HepG2 (cell line): ENCODE data around the gene PAQR5. TPM values are rescaled to one million over a fixed set of nuclear protein-coding genes. Genes with fewer than 3 reads are reported as not detected.

ENCODE experiments used
- ATAC-seq: fragments of 200-7000 bp; cut with Tn5 transposase; 3 replicates; pipeline ENCODE4 v1.9.1; 2020; ENCODE audit warnings: mild to moderate bottlenecking, moderate library complexity
- BruUV-seq: library from RNA; stranded (reverse); fragments of 400-500 nt; replicated peaks from 2 replicates; lab custom pipeline; 2021; lab: Mats Ljungman, UMichigan
- CTCF ChIA-PET: fragments of 300-600 bp; formaldehyde crosslinking; extraction: SDS; loops from one replicate; lab custom pipeline; 2021; ENCODE audit warnings: low total read pairs, inconsistent platforms, low intra/inter-chr PET ratio; lab: Yijun Ruan, JAX
- POLR2A ChIA-PET: fragments of 350-600 bp; sonication (Branson Sonifier 250); formaldehyde crosslinking; loops from one replicate; lab custom pipeline; 2020; ENCODE audit warnings: antibody characterized with exemption, inconsistent platforms; lab: Yijun Ruan, JAX
- DNase-seq: peaks from one replicate; pipeline ENCODE4 v3.0.0-alpha.2; 2015; ENCODE audit warnings: low spot score
- FAIRE-seq: peaks from 3 replicates; lab custom pipeline; 2011; peaks lifted over from hg19 to GRCh38; lab: Jason Lieb, UNC
- H2AFZ ChIP-seq: one replicate; pipeline ENCODE4 v1.6.1; 2011; ENCODE audit warnings: low read length, inconsistent platforms
- H3K27ac ChIP-seq: fragments of 300-600 bp; 3 replicates; pipeline ENCODE4 v1.8.0; 2011; ENCODE audit warnings: mixed run types, mild to moderate bottlenecking, mixed read lengths, low read length, inconsistent platforms; ENCODE audit not compliant: insufficient read depth; ENCODE audit errors: extremely low read length
- H3K27me3 ChIP-seq, 2 experiments: fragments of 200-600 bp in 1 of 2; 2 replicates in 1 of 2; 3 replicates in 1 of 2; pipeline versions ENCODE4 v1.6.0 to v1.8.0; 2011; ENCODE audit warnings: low read length in 2 of 2, mild to moderate bottlenecking in 2 of 2, moderate library complexity in 2 of 2, inconsistent platforms in 1 of 2; ENCODE audit not compliant: insufficient read depth in 2 of 2, control insufficient read depth in 1 of 2
- H3K36me3 ChIP-seq, 2 experiments: fragments of 200-600 bp in 1 of 2; replicated peaks in 1 of 2; 2 replicates in 1 of 2; 3 replicates in 1 of 2; pipeline versions ENCODE4 v1.5.1 to v1.8.0; 2011; ENCODE audit warnings: low read length in 2 of 2, inconsistent platforms in 1 of 2; ENCODE audit not compliant: insufficient read depth in 2 of 2, control insufficient read depth in 1 of 2
- H3K4me1 ChIP-seq: 2 replicates; pipeline ENCODE4 v1.5.1; 2012; ENCODE audit warnings: low read length, inconsistent platforms; ENCODE audit not compliant: insufficient read depth
- H3K4me2 ChIP-seq: 2 replicates; pipeline ENCODE4 v1.6.0; 2011; ENCODE audit warnings: low read depth, low read length, inconsistent platforms
- H3K4me3 ChIP-seq, 3 experiments: fragments of 200-600 bp in 1 of 3; sonication (generic), shearing (Covaris generic) in 1 of 3; replicated peaks in 1 of 3; 2 replicates each; pipeline ENCODE4 v1.5.1; 2011 to 2016; ENCODE audit warnings: low read length in 3 of 3, inconsistent platforms in 2 of 3, low read depth in 2 of 3, mild to moderate bottlenecking in 2 of 3, control low read depth in 1 of 3, mixed read lengths in 1 of 3; ENCODE audit not compliant: insufficient read depth in 1 of 3
- H3K79me2 ChIP-seq: one replicate; pipeline ENCODE4 v1.6.1; 2011; ENCODE audit warnings: low read length, inconsistent platforms; ENCODE audit not compliant: insufficient read depth
- H3K9ac ChIP-seq: 2 replicates; pipeline ENCODE4 v1.6.0; 2011; ENCODE audit warnings: mild to moderate bottlenecking, low read depth, low read length, inconsistent platforms; ENCODE audit not compliant: insufficient read depth
- H3K9me3 ChIP-seq: 2 replicates; pipeline ENCODE4 v1.5.1; 2012; ENCODE audit warnings: mild to moderate bottlenecking, low read length
- H4K20me1 ChIP-seq: 2 replicates; pipeline ENCODE4 v1.6.0; 2011; ENCODE audit warnings: inconsistent platforms, mild to moderate bottlenecking, low read length, moderate library complexity; ENCODE audit not compliant: insufficient read depth
- CEBPG ChIP-seq: IDR thresholded peaks from 2 replicates; pipeline ENCODE4 v1.6.1; 2016
- HMGXB3 ChIP-seq: sonication (generic); formaldehyde crosslinking; IDR thresholded peaks from 2 replicates; pipeline ENCODE4 v1.4.0; 2020; ENCODE audit warnings: missing genetic modification reagents, borderline replicate concordance
- IRF1 ChIP-seq: sonication (generic); formaldehyde crosslinking; IDR thresholded peaks from 2 replicates; pipeline ENCODE4 v1.4.0; 2020; ENCODE audit warnings: low read depth, mild to moderate bottlenecking, missing genetic modification reagents
- NCOA1 ChIP-seq: sonication (generic); formaldehyde crosslinking; IDR thresholded peaks from 2 replicates; pipeline ENCODE4 v1.9.0; 2021; ENCODE audit warnings: missing genetic modification reagents
- NR2F1 ChIP-seq, 2 experiments: fragments of 450-650 bp in 1 of 2; formaldehyde crosslinking in 1 of 2; IDR thresholded peaks; 2 replicates each; pipeline versions ENCODE4 v1.5.0 to v1.6.1; 2016 to 2020; ENCODE audit warnings: mild to moderate bottlenecking in 1 of 2, missing compliant biosample characterization in 1 of 2, missing genetic modification reagents in 1 of 2, moderate library complexity in 1 of 2
- RAD51 ChIP-seq: fragments of 450-650 bp; IDR thresholded peaks from 2 replicates; pipeline ENCODE4 v1.6.1; 2016; ENCODE audit warnings: borderline replicate concordance
- REST ChIP-seq, 2 experiments: IDR thresholded peaks; 2 replicates each; pipeline ENCODE4 v1.6.1; 2011 to 2012; ENCODE audit warnings: low read length in 2 of 2, borderline replicate concordance in 1 of 2, low read depth in 1 of 2, mild to moderate bottlenecking in 1 of 2, moderate library complexity in 1 of 2
- TFAP4 ChIP-seq: sonication (generic); IDR thresholded peaks from 2 replicates; pipeline ENCODE4 v1.6.1; 2016; ENCODE audit warnings: low read depth, borderline replicate concordance
- ZKSCAN5 ChIP-seq: sonication (generic); formaldehyde crosslinking; IDR thresholded peaks from 2 replicates; pipeline ENCODE4 v1.5.1; 2020; ENCODE audit warnings: mild to moderate bottlenecking, missing genetic modification reagents
- ZNF17 ChIP-seq: sonication (generic); formaldehyde crosslinking; IDR thresholded peaks from 2 replicates; pipeline ENCODE4 v1.5.0; 2020; ENCODE audit warnings: mild to moderate bottlenecking, missing genetic modification reagents
- ZSCAN25 ChIP-seq: sonication (generic); formaldehyde crosslinking; IDR thresholded peaks from 2 replicates; pipeline ENCODE4 v1.8.0; 2022; ENCODE audit warnings: mild to moderate bottlenecking, missing genetic modification reagents
- in situ Hi-C: cut with HindIII; loops from 2 replicates; pipeline ENCODE4 v1.10.0; 2017; ENCODE audit warnings: low pct_unique_long_range_greater_than_20kb; ENCODE audit not compliant: extremely low pct_ligation_motif_present
- intact Hi-C: fragments of 100-400 bp; cut with micrococcal nuclease; formaldehyde crosslinking; loops from one replicate; pipeline ENCODE4 v1.10.0; 2022; ENCODE audit not compliant: unreplicated experiment
- polyA plus RNA-seq, 8 experiments: library from polyadenylated mRNA; depleted of rRNA in 3 of 8; stranded (reverse) in 7 of 8; unstranded in 1 of 8; fragments of >200 nt; fragmentation: Illumina TruSeq in 4 of 8; extraction: Trizol in 4 of 8; gene quantifications; 2 replicates each; pipeline versions ENCODE4 v1.2.1 to v1.2.3, GENCODE V29; 2011 to 2016; ENCODE audit warnings: low read depth in 4 of 8, missing spikeins in 1 of 8, mixed read lengths in 1 of 8; ENCODE audit not compliant: insufficient read depth in 1 of 8
- total RNA-seq, 5 experiments: library from RNA; depleted of rRNA; stranded (reverse); fragments of >200 nt; fragmentation: Illumina TruSeq; extraction: Trizol; gene quantifications; 2 replicates each; pipeline ENCODE4 v1.2.3, GENCODE V29; 2016; ENCODE audit warnings: low read depth in 1 of 5

Gene PAQR5
- total and polyA plus RNA-seq, 2 of the 13 experiments (the other 11 are each of a cell fraction or from before 2014, with no cell fraction given), result 0.53 to 1.3 TPM

GRCh38 chr15:69417581-69417980 lies 118.9 kb downstream of the PAQR5 start:
- no peak for FAIRE-seq
- TF ChIP-seq REST (IDR thresholded peaks at IDR 0.05; ENCODE audit: borderline replicate concordance in 1 of 2, low read depth in 1 of 2, low read length in 2 of 2) (no peak), NR2F1 (CRISPR knock-in tag; IDR thresholded peaks at IDR 0.05) (no peak), IRF1 (CRISPR knock-in tag) (no peak), TFAP4 (no peak), HMGXB3 (no peak), RAD51 (no peak), ZKSCAN5 (CRISPR knock-in tag) (no peak), ZNF17 (CRISPR knock-in tag) (no peak), NCOA1 (no peak), ZSCAN25 (CRISPR knock-in tag) (no peak), CEBPG (CRISPR knock-in tag) (no peak)

More at GRCh38 chr15:69417581-69417980, 118.9 kb downstream of the PAQR5 start:
- ChIA-PET CTCF (no interaction called here), POLR2A (no interaction called here)
- H3K4me2 ChIP-seq, result no peak overlapping the region
- H3K79me2 ChIP-seq, result peaks cover 27% of the 10 kb centered on the region
- H3K27me3 ChIP-seq, result no peaks in the 10 kb centered on the region
- in situ Hi-C loops (no loop called here), intact Hi-C loops (loop anchor here (5.0 kb wide), 1 partner anchor 35 kb away; the partner anchor contains the start of gene RPLP1)
- no peak for DNase-seq
- no peak overlapping the region for H2AFZ ChIP-seq
- ATAC-seq, result no peak
- peaks cover 3 to 33% of the 10 kb centered on the region in 2 experiments; a peak in 4 of 5 replicates for H3K36me3 ChIP-seq
- no peaks in the 10 kb centered on the region; the same call in 1 of the 2 replicates for H4K20me1 ChIP-seq
- H3K4me1 ChIP-seq, result peaks cover 27% of the 10 kb centered on the region
- no peak overlapping the region for H3K27ac ChIP-seq
- H3K9me3 ChIP-seq, result no peaks in the 10 kb centered on the region
- H3K4me3 ChIP-seq, result no peak overlapping the region
- no TSS peak for BruUV-seq
- no peak overlapping the region for H3K9ac ChIP-seq
